Keratinocyte (primary cell): ENCODE data around the gene CACNB2. TPM values are rescaled to one million over a fixed set of nuclear protein-coding genes. Genes with fewer than 3 reads are reported as not detected.

Experiments
- DNase-seq: peaks from one replicate; pipeline ENCODE4 v3.0.0-alpha.2; 2011; ENCODE audit warnings: low read depth, missing footprints, low spot score
- FAIRE-seq: peaks from 2 replicates; lab custom pipeline; 2011; peaks lifted over from hg19 to GRCh38; lab: Jason Lieb, UNC
- H2AFZ ChIP-seq: 2 replicates; pipeline ENCODE4 v1.6.0; 2012; ENCODE audit warnings: low read length, control low read depth, inconsistent platforms; ENCODE audit not compliant: control insufficient read depth
- H3K27ac ChIP-seq: 2 replicates; pipeline ENCODE4 v1.5.1; 2011; ENCODE audit warnings: low read length; ENCODE audit not compliant: control insufficient read depth, insufficient read depth
- H3K27me3 ChIP-seq: 3 replicates; pipeline ENCODE4 v1.6.0; 2011; ENCODE audit warnings: low read length; ENCODE audit not compliant: control insufficient read depth, insufficient read depth; ENCODE audit errors: extremely low read depth
- H3K36me3 ChIP-seq, 2 experiments: 2 replicates in 1 of 2; 3 replicates in 1 of 2; pipeline ENCODE4 v1.5.1; 2011; ENCODE audit warnings: low read length in 2 of 2, mild to moderate bottlenecking in 1 of 2; ENCODE audit not compliant: control insufficient read depth in 2 of 2, insufficient read depth in 2 of 2; ENCODE audit errors: extremely low read depth in 1 of 2
- H3K4me1 ChIP-seq: 3 replicates; pipeline ENCODE4 v1.5.1; 2011; ENCODE audit warnings: low read length; ENCODE audit not compliant: control insufficient read depth, insufficient read depth; ENCODE audit errors: extremely low read depth
- H3K4me2 ChIP-seq: 3 replicates; pipeline ENCODE4 v1.6.0; 2011; ENCODE audit warnings: low read depth, low read length; ENCODE audit not compliant: control insufficient read depth, insufficient read depth; ENCODE audit errors: extremely low read depth
- H3K4me3 ChIP-seq, 3 experiments: fragments of 200-600 bp in 1 of 3; sonication (generic) in 1 of 3; 2 replicates in 2 of 3; 3 replicates in 1 of 3; pipeline ENCODE4 v1.5.1; 2011 to 2016; ENCODE audit warnings: low read length in 3 of 3, mild to moderate bottlenecking in 3 of 3, control low read depth in 2 of 3, inconsistent platforms in 1 of 3, low read depth in 1 of 3, mixed read lengths in 1 of 3, mixed run types in 1 of 3, moderate library complexity in 1 of 3; ENCODE audit not compliant: control insufficient read depth in 2 of 3, insufficient read depth in 2 of 3; ENCODE audit errors: extremely low read depth in 1 of 3
- H3K79me2 ChIP-seq: 2 replicates; pipeline ENCODE4 v1.6.0; 2012; ENCODE audit warnings: low read length; ENCODE audit not compliant: control insufficient read depth, insufficient read depth
- H3K9ac ChIP-seq: 3 replicates; pipeline ENCODE4 v1.6.0; 2011; ENCODE audit warnings: low read length; ENCODE audit not compliant: control insufficient read depth, insufficient read depth; ENCODE audit errors: extremely low read depth
- H3K9me1 ChIP-seq: 3 replicates; pipeline ENCODE4 v1.6.0; 2011; ENCODE audit warnings: low read length; ENCODE audit not compliant: control insufficient read depth, insufficient read depth; ENCODE audit errors: extremely low read depth
- H3K9me3 ChIP-seq: 2 replicates; pipeline ENCODE4 v1.5.1; 2012; ENCODE audit warnings: low read depth, low read length; ENCODE audit not compliant: control insufficient read depth
- H4K20me1 ChIP-seq: 3 replicates; pipeline ENCODE4 v1.6.0; 2011; ENCODE audit warnings: low read length; ENCODE audit not compliant: control insufficient read depth, insufficient read depth; ENCODE audit errors: extremely low read depth
- CTCF ChIP-seq, 3 experiments: IDR thresholded peaks in 1 of 3; conservative IDR thresholded peaks in 1 of 3; optimal IDR thresholded peaks in 1 of 3; 2 replicates in 2 of 3; 3 replicates in 1 of 3; pipeline versions ENCODE3 to v1.5.1; 2011; ENCODE audit warnings: low read length in 3 of 3, mild to moderate bottlenecking in 3 of 3, moderate library complexity in 2 of 3, control low read depth in 1 of 3, inconsistent platforms in 1 of 3; ENCODE audit not compliant: insufficient read depth in 2 of 3; ENCODE audit errors: extremely low read depth in 1 of 3
- EZH2 ChIP-seq: IDR thresholded peaks from one replicate; pipeline ENCODE4 v1.6.1; 2012; ENCODE audit warnings: inconsistent platforms, mild to moderate bottlenecking, low read length, moderate library complexity
- dilution Hi-C: fragments of 300-500 bp; cut with MboI; formaldehyde crosslinking; loops from one replicate; pipeline ENCODE4 v1.7.0; 2020; ENCODE audit warnings: low sequenced_read_pairs; ENCODE audit not compliant: extremely low pct_ligation_motif_present
- polyA plus RNA-seq, 5 experiments: library from polyadenylated mRNA; depleted of rRNA in 3 of 5; stranded (reverse) in 3 of 5; stranded (forward) in 1 of 5; unstranded in 1 of 5; fragments of >200 nt; gene quantifications; 1 replicate in 1 of 5; 2 replicates in 3 of 5; 3 replicates in 1 of 5; pipeline versions ENCODE4 v1.2.1 to v1.2.3, GENCODE V29; 2011 to 2012; ENCODE audit warnings: missing spikeins in 2 of 5, low read depth in 1 of 5, low replicate concordance in 1 of 5

Gene CACNB2
- polyA plus RNA-seq, 1 donor (not counting 4 experiments of a cell fraction or from before 2014, with no cell fraction given) = 0.03 TPM

GRCh38 chr10:18164093-18164492 lies 23.9 kb downstream of the CACNB2 start:
- no peaks in the 10 kb centered on the region for H3K9me1 ChIP-seq
- H3K4me1 ChIP-seq = no peaks in the 10 kb centered on the region
- H3K36me3 ChIP-seq = no peaks in the 10 kb centered on the region
- H3K9me3 ChIP-seq = no peaks in the 10 kb centered on the region
- peaks cover 6% of the 10 kb centered on the region for H3K27me3 ChIP-seq
- H3K27ac ChIP-seq = no peak overlapping the region
- no peaks in the 10 kb centered on the region for H3K79me2 ChIP-seq
- TF ChIP-seq EZH2 = no peak
- TF ChIP-seq CTCF (optimal IDR thresholded peaks at IDR 0.05 in 1 of 3, IDR thresholded peaks at IDR 0.05 in 1 of 3, conservative IDR thresholded peaks at IDR 0.05 in 1 of 3; ENCODE audit: extremely low read depth in 1 of 3, insufficient read depth in 2 of 3, low read length in 3 of 3) = no peak
- FAIRE-seq (no peak), DNase-seq (no peak)
- H3K4me3 ChIP-seq = no peak overlapping the region
- H4K20me1 ChIP-seq = no peaks in the 10 kb centered on the region
- dilution Hi-C loops = no loop called here
- H3K9ac ChIP-seq = no peak overlapping the region
- no peak overlapping the region for H2AFZ ChIP-seq
- no peak overlapping the region for H3K4me2 ChIP-seq

- no peaks in the 10 kb centered on the region for H3K4me1 ChIP-seq
- H3K36me3 ChIP-seq = no peaks in the 10 kb centered on the region
- no peak overlapping the region for H3K4me2 ChIP-seq
- TF ChIP-seq EZH2 (no peak), CTCF (optimal IDR thresholded peaks at IDR 0.05 in 1 of 3, IDR thresholded peaks at IDR 0.05 in 1 of 3, conservative IDR thresholded peaks at IDR 0.05 in 1 of 3; ENCODE audit: extremely low read depth in 1 of 3, insufficient read depth in 2 of 3, low read length in 3 of 3) (no peak)
- FAIRE-seq (no peak), DNase-seq (no peak)
- no peak overlapping the region for H3K4me3 ChIP-seq
- no peaks in the 10 kb centered on the region for H3K9me1 ChIP-seq
- no peak overlapping the region for H3K27ac ChIP-seq
- dilution Hi-C loops = no loop called here
- H4K20me1 ChIP-seq = no peaks in the 10 kb centered on the region
- no peak overlapping the region for H3K9ac ChIP-seq
- H3K9me3 ChIP-seq = no peaks in the 10 kb centered on the region
- H2AFZ ChIP-seq = no peak overlapping the region
- no peaks in the 10 kb centered on the region for H3K79me2 ChIP-seq
- peaks cover 3% of the 10 kb centered on the region for H3K27me3 ChIP-seq
Observed at GRCh38 chr10:18164748-18165361, 24.6 kb downstream of the CACNB2 start.
